ENCODE data around the gene MRPL18. TPM values are rescaled to one million over a fixed set of nuclear protein-coding genes. Genes with fewer than 3 reads are reported as not detected.

The MRPL18 gene
- total and polyA plus RNA-seq, 9 of the 15 experiments (the other 6 are each of a cell fraction or from before 2014, with no cell fraction given), result 149 to 456 (median 196) TPM

- TF ChIP-seq, protein P1, sequence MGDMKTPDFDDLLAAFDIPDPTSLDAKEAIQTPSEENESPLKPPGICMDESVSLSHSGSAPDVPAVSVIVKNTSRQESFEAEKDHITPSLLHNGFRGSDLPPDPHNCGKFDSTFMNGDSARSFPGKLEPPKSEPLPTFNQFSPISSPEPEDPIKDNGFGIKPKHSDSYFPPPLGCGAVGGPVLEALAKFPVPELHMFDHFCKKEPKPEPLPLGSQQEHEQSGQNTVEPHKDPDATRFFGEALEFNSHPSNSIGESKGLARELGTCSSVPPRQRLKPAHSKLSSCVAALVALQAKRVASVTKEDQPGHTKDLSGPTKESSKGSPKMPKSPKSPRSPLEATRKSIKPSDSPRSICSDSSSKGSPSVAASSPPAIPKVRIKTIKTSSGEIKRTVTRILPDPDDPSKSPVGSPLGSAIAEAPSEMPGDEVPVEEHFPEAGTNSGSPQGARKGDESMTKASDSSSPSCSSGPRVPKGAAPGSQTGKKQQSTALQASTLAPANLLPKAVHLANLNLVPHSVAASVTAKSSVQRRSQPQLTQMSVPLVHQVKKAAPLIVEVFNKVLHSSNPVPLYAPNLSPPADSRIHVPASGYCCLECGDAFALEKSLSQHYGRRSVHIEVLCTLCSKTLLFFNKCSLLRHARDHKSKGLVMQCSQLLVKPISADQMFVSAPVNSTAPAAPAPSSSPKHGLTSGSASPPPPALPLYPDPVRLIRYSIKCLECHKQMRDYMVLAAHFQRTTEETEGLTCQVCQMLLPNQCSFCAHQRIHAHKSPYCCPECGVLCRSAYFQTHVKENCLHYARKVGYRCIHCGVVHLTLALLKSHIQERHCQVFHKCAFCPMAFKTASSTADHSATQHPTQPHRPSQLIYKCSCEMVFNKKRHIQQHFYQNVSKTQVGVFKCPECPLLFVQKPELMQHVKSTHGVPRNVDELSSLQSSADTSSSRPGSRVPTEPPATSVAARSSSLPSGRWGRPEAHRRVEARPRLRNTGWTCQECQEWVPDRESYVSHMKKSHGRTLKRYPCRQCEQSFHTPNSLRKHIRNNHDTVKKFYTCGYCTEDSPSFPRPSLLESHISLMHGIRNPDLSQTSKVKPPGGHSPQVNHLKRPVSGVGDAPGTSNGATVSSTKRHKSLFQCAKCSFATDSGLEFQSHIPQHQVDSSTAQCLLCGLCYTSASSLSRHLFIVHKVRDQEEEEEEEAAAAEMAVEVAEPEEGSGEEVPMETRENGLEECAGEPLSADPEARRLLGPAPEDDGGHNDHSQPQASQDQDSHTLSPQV (IDR thresholded peaks at IDR 0.05), result no peak
- TF ChIP-seq, protein P2, sequence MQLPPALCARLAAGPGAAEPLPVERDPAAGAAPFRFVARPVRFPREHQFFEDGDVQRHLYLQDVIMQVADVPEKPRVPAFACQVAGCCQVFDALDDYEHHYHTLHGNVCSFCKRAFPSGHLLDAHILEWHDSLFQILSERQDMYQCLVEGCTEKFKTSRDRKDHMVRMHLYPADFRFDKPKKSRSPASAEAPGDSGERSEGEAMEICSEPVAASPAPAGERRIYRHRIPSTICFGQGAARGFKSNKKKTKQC (CRISPR knock-in tag; IDR thresholded peaks at IDR 0.05), result no peak
- TF ChIP-seq CBX5 (IDR thresholded peaks at IDR 0.05; ENCODE audit: borderline replicate concordance, low read depth), result no peak
- peak; percentile 62; the same call in 1 of the 2 replicates for TF ChIP-seq POLR2AphosphoS5 (IDR thresholded peaks at IDR 0.05; ENCODE audit: control insufficient read depth, insufficient read depth, low read depth, low read length)
- TF ChIP-seq SFPQ (IDR thresholded peaks at IDR 0.05; ENCODE audit: low read depth, low read length), result no peak
- peak; percentile 25; the same call in 1 of the 2 replicates for TF ChIP-seq POLR2AphosphoS2 (IDR thresholded peaks at IDR 0.05; ENCODE audit: low read length)
- no peak for TF ChIP-seq MTF1 (CRISPR knock-in tag; IDR thresholded peaks at IDR 0.05; ENCODE audit: borderline replicate concordance)
- no peak for TF ChIP-seq GTF2A2 (tag; IDR thresholded peaks at IDR 0.05)
- peak; percentile 45 for TF ChIP-seq POLR2A (conservative IDR thresholded peaks at IDR 0.05)
- TF ChIP-seq WHSC1 (IDR thresholded peaks at IDR 0.05; ENCODE audit: low read length), result no peak
- no peak for TF ChIP-seq ZNF507 (tag; conservative IDR thresholded peaks at IDR 0.05)
- TF ChIP-seq RBFOX2 (IDR thresholded peaks at IDR 0.05; ENCODE audit: low read depth, low read length), result peak; percentile 46
- TF ChIP-seq MCM3 (IDR thresholded peaks at IDR 0.05), result no peak
- TF ChIP-seq ZNF583 (CRISPR knock-in tag; IDR thresholded peaks at IDR 0.05), result no peak
- TF ChIP-seq, protein P3, sequence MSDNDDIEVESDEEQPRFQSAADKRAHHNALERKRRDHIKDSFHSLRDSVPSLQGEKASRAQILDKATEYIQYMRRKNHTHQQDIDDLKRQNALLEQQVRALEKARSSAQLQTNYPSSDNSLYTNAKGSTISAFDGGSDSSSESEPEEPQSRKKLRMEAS (CRISPR knock-in tag; IDR thresholded peaks at IDR 0.05), result no peak
- no peak for TF ChIP-seq RBBP5 (IDR thresholded peaks at IDR 0.05; ENCODE audit: borderline replicate concordance, insufficient read depth, low read length, poor library complexity, severe bottlenecking)
- TF ChIP-seq ARNT (IDR thresholded peaks at IDR 0.05), result no peak
- TF ChIP-seq RBM17 (IDR thresholded peaks at IDR 0.05; ENCODE audit: borderline replicate concordance, low read depth, low read length), result no peak
- TF ChIP-seq PTBP1 (IDR thresholded peaks at IDR 0.05; ENCODE audit: low read depth, low read length), result no peak
- no peak for TF ChIP-seq HMG20B (CRISPR knock-in tag; IDR thresholded peaks at IDR 0.05)
Observed at GRCh38 chr6:159778542-159779103, 11.6 kb upstream of the MRPL18 start (continued).

All from K562 (cell line).